Neural cell (in vitro differentiated cells): Measurements from ENCODE around the gene C6orf120.

ENCODE experiments used
- CTCF ChIP-seq: fragments of 450-650 bp; IDR thresholded peaks from 2 replicates; pipeline ENCODE4 v1.5.1; 2014; ENCODE audit warnings: antibody characterized with exemption, mild to moderate bottlenecking, moderate library complexity; ENCODE audit not compliant: poor library complexity, severe bottlenecking
- EZH2 ChIP-seq: fragments of 200-600, 300-800 bp; shearing (Covaris generic), sonication (generic); IDR thresholded peaks from 2 replicates; pipeline ENCODE4 v1.6.1; 2014; ENCODE audit warnings: antibody characterized with exemption, low read length, borderline replicate concordance, mild to moderate bottlenecking; ENCODE audit not compliant: insufficient read depth, poor library complexity, severe bottlenecking
- RAD21 ChIP-seq: fragments of 450-650 bp; conservative IDR thresholded peaks from 2 replicates; pipeline ENCODE4 v1.6.1; 2014; ENCODE audit warnings: antibody characterized with exemption, mild to moderate bottlenecking, moderate library complexity
- REST ChIP-seq: IDR thresholded peaks from 2 replicates; pipeline ENCODE4 v1.6.1; 2012; ENCODE audit warnings: borderline replicate concordance

- TF ChIP-seq RAD21 (no peak), CTCF (no peak), REST (no peak), EZH2 (no peak)
Measured at GRCh38 chr6:169692516-169692915, 9.4 kb upstream of the C6orf120 start.
